SK-N-SH (cell line): ENCODE results near the gene TM6SF1. TPM values are rescaled to one million over a fixed set of nuclear protein-coding genes. Genes with fewer than 3 reads are reported as not detected.

Experiments
- CTCF ChIA-PET: fragments of 300-600, 350-600 bp; formaldehyde crosslinking; extraction: SDS; loops from one replicate; lab custom pipeline; 2021; lab: Yijun Ruan, JAX
- POLR2A ChIA-PET: fragments of 350-600 bp; sonication (Branson Sonifier 250); formaldehyde crosslinking; extraction: SDS; loops from one replicate; lab custom pipeline; 2020; ENCODE audit warnings: antibody characterized with exemption, inconsistent platforms; lab: Yijun Ruan, JAX
- DNase-seq: peaks from one replicate; pipeline ENCODE4 v3.0.0; 2012
- H2AFZ ChIP-seq: fragments of 200-600 bp; sonication (generic); 2 replicates; pipeline ENCODE4 v1.8.1; 2016; ENCODE audit warnings: antibody characterized with exemption, mild to moderate bottlenecking, low read depth
- H3F3A ChIP-seq: fragments of 200-600 bp; sonication (generic); replicated peaks from 2 replicates; pipeline ENCODE3; 2016; ENCODE audit warnings: antibody characterized with exemption, mild to moderate bottlenecking; ENCODE audit not compliant: insufficient read depth
- H3K27ac ChIP-seq, 2 experiments: fragments of 200-500 bp in 1 of 2; fragments of 200-600 bp in 1 of 2; sonication (Bioruptor generic) in 1 of 2; sonication (generic), shearing (Covaris generic) in 1 of 2; 2 replicates each; pipeline versions ENCODE4 v1.5.1 to v1.6.1; 2014 to 2016; ENCODE audit warnings: low read depth in 2 of 2, inconsistent platforms in 1 of 2, low read length in 1 of 2, mild to moderate bottlenecking in 1 of 2, mixed read lengths in 1 of 2
- H3K27me3 ChIP-seq: fragments of 200-600 bp; sonication (generic), shearing (Covaris generic); 2 replicates; pipeline ENCODE4 v1.6.1; 2016; ENCODE audit warnings: mixed run types; ENCODE audit not compliant: insufficient read depth
- H3K36me3 ChIP-seq, 2 experiments: fragments of 200-500 bp in 1 of 2; fragments of 200-600 bp in 1 of 2; sonication (Bioruptor generic) in 1 of 2; sonication (generic) in 1 of 2; replicated peaks in 1 of 2; 2 replicates each; pipeline versions ENCODE3 to v1.5.1; 2014 to 2016; ENCODE audit warnings: low read length in 1 of 2, mild to moderate bottlenecking in 1 of 2; ENCODE audit not compliant: insufficient read depth in 2 of 2, control insufficient read depth in 1 of 2
- H3K4me1 ChIP-seq, 2 experiments: fragments of 200-500 bp in 1 of 2; fragments of 200-600 bp in 1 of 2; sonication (Bioruptor generic) in 1 of 2; sonication (generic), shearing (Covaris generic) in 1 of 2; 2 replicates each; pipeline versions ENCODE4 v1.5.1 to v1.6.1; 2014 to 2016; ENCODE audit warnings: low read depth in 1 of 2, low read length in 1 of 2, mixed run types in 1 of 2; ENCODE audit not compliant: insufficient read depth in 2 of 2, control insufficient read depth in 1 of 2
- H3K4me2 ChIP-seq: fragments of 200-600 bp; sonication (generic), shearing (Covaris generic); 2 replicates; pipeline ENCODE4 v1.6.1; 2017; ENCODE audit warnings: mixed run types
- H3K4me3 ChIP-seq, 2 experiments: fragments of 200-500 bp in 1 of 2; fragments of 200-600 bp in 1 of 2; sonication (Bioruptor generic) in 1 of 2; sonication (generic), shearing (Covaris generic) in 1 of 2; 2 replicates each; pipeline versions ENCODE4 v1.5.1 to v1.8.1; 2014 to 2016; ENCODE audit warnings: low read depth in 2 of 2, inconsistent platforms in 1 of 2, low read length in 1 of 2, mild to moderate bottlenecking in 1 of 2, mixed read lengths in 1 of 2, moderate library complexity in 1 of 2
- H3K79me2 ChIP-seq: fragments of 200-600 bp; sonication (generic); 2 replicates; pipeline ENCODE4 v1.8.1; 2017; ENCODE audit warnings: mild to moderate bottlenecking; ENCODE audit not compliant: insufficient read depth
- H3K9ac ChIP-seq: fragments of 200-600 bp; sonication (generic); 2 replicates; pipeline ENCODE4 v1.6.1; 2017; ENCODE audit warnings: mixed run types
- H3K9me2 ChIP-seq: fragments of 200-600 bp; sonication (generic); 2 replicates; pipeline ENCODE4 v1.6.1; 2017; ENCODE audit warnings: mixed run types
- H3K9me3 ChIP-seq: fragments of 200-600 bp; sonication (generic); 2 replicates; pipeline ENCODE4 v1.6.1; 2017; ENCODE audit warnings: mixed run types, mild to moderate bottlenecking, moderate library complexity
- H4K20me1 ChIP-seq: fragments of 200-600 bp; sonication (generic); 2 replicates; pipeline ENCODE4 v1.6.1; 2017; ENCODE audit warnings: mild to moderate bottlenecking, mixed run types; ENCODE audit not compliant: insufficient read depth
- CHD2 ChIP-seq: fragments of 150-350 bp; IDR thresholded peaks from 2 replicates; pipeline ENCODE4 v1.6.1; 2018; ENCODE audit warnings: low read length; ENCODE audit not compliant: partially characterized antibody
- EP300 ChIP-seq, 2 experiments: IDR thresholded peaks; 2 replicates each; pipeline versions ENCODE4 v1.4.0 to v1.6.1; 2012; ENCODE audit warnings: borderline replicate concordance in 1 of 2, low read depth in 1 of 2, low read length in 1 of 2
- FOXJ3 ChIP-seq: sonication (generic); formaldehyde crosslinking; IDR thresholded peaks from 2 replicates; pipeline ENCODE4 v1.5.1; 2020; ENCODE audit warnings: mild to moderate bottlenecking, missing genetic modification reagents
- GATA2 ChIP-seq: sonication (generic); formaldehyde crosslinking; IDR thresholded peaks from 2 replicates; pipeline ENCODE4 v1.5.0; 2020; ENCODE audit warnings: mild to moderate bottlenecking, missing genetic modification reagents
- IRF3 ChIP-seq: fragments of 150-350 bp; IDR thresholded peaks from 2 replicates; pipeline ENCODE4 v1.6.1; 2016; ENCODE audit warnings: mild to moderate bottlenecking, low read depth, low read length
- MEF2A ChIP-seq: IDR thresholded peaks from 2 replicates; pipeline ENCODE4 v1.4.0; 2012; ENCODE audit warnings: low read depth, borderline replicate concordance
- POLR2AphosphoS5 ChIP-seq: IDR thresholded peaks from 2 replicates; pipeline ENCODE4 v1.6.1; 2012; ENCODE audit warnings: low read depth, low read length
- RAD21 ChIP-seq: IDR thresholded peaks from 2 replicates; pipeline ENCODE4 v1.6.1; 2012; ENCODE audit warnings: mild to moderate bottlenecking, low read length
- RCOR1 ChIP-seq: fragments of 150-350 bp; IDR thresholded peaks from 2 replicates; pipeline ENCODE4 v1.6.1; 2017; ENCODE audit warnings: antibody characterized with exemption, low read length
- REST ChIP-seq: IDR thresholded peaks from 2 replicates; pipeline ENCODE4 v1.6.1; 2012; ENCODE audit warnings: mild to moderate bottlenecking, low read depth, low read length, moderate library complexity
- TAF1 ChIP-seq: IDR thresholded peaks from 2 replicates; pipeline ENCODE4 v1.6.1; 2012; ENCODE audit warnings: low read depth, mild to moderate bottlenecking, low read length, moderate library complexity, borderline replicate concordance
- TCF12 ChIP-seq: IDR thresholded peaks from 2 replicates; pipeline ENCODE4 v1.4.0; 2012
- USF1 ChIP-seq: IDR thresholded peaks from 2 replicates; pipeline ENCODE4 v1.4.0; 2012; ENCODE audit warnings: low read depth, borderline replicate concordance
- WGBS: methylation state at CpG from one replicate; pipeline ENCODE4 v1.1.6; 2017; ENCODE audit warnings: low lambda C conversion rate; 5-methylcytosine and 5-hydroxymethylcytosine counted together
- polyA plus RNA-seq, 3 experiments: library from polyadenylated mRNA; depleted of rRNA; stranded (reverse); fragments of >200 nt; gene quantifications; 2 replicates each; pipeline ENCODE4 v1.2.3, GENCODE V29; 2012

TM6SF1 gene
- polyA plus RNA-seq, 1 of the 3 experiments (the other 2 are of a cell fraction) = 0.12 TPM

GRCh38 chr15:83077491-83078230 lies 29.8 kb upstream of the TM6SF1 start (continued):
- TF ChIP-seq TCF12 (no peak), TAF1 (no peak), GATA2 (no peak), IRF3 (no peak), MEF2A (no peak), RAD21 (no peak), FOXJ3 (CRISPR knock-in tag) (no peak)

- Histone ChIP-seq H4K20me1 (no peaks in the 10 kb centered on the region), H3K79me2 (no peaks in the 10 kb centered on the region), H3K4me3 (no peak overlapping the region), H3K27ac (no peak overlapping the region), H3K9ac (no peak overlapping the region), H3K4me2 (no peak overlapping the region), H3K27me3 (peaks cover 19% of the 10 kb centered on the region; the same call in 1 of the 2 replicates), H3K4me1 (no peaks in the 10 kb centered on the region)
- POLR2A ChIA-PET = interaction anchor here (1.3 to 1.8 kb wide), 2 partner anchors 11 kb away, joined by 3 to 4 read pairs; partner anchors contain the start of gene BTBD1
- DNase-seq = no peak
- no peak for TF ChIP-seq CHD2
- TF ChIP-seq REST = no peak
- no peak for TF ChIP-seq POLR2AphosphoS5
- TF ChIP-seq EP300 (IDR thresholded peaks at IDR 0.05; ENCODE audit: borderline replicate concordance in 1 of 2, low read depth in 1 of 2, low read length in 1 of 2) = no peak
- no peak for TF ChIP-seq RCOR1
- TF ChIP-seq USF1 = no peak
- TF ChIP-seq, all 33 proteins: peak for 0
- CTCF ChIA-PET = interaction anchor here (0.7 to 1.3 kb wide), 2 partner anchors 11 to 170 kb away, joined by 3 to 4 read pairs; no protein-coding TSS in a partner anchor
- Histone ChIP-seq H3K9me2 (no peaks in the 10 kb centered on the region), H2AFZ (no peak overlapping the region), H3K9me3 (no peaks in the 10 kb centered on the region), H3F3A (no peaks in the 10 kb centered on the region), H3K36me3 (no peaks in the 10 kb centered on the region)
- WGBS = 68% methylated on average over 7 of the region's 7 CpGs
Measured at GRCh38 chr15:83078712-83079111, 28.7 kb upstream of the TM6SF1 start.
